K562 (cell line): ENCODE results near the gene DNAAF8. TPM values are rescaled to one million over a fixed set of nuclear protein-coding genes. Genes with fewer than 3 reads are reported as not detected.
A peak's percentile ranks its signal among the peaks of the same experiment; 100 is the strongest.

ENCODE experiments used
- ATAC-seq: fragments of 200-7000 bp; cut with Tn5 transposase; 3 replicates; pipeline ENCODE4 v1.9.1; 2020; ENCODE audit warnings: moderate library complexity
- BruUV-seq: library from RNA; stranded (reverse); fragments of 400-500 nt; replicated peaks from 2 replicates; lab custom pipeline; 2021; lab: Mats Ljungman, UMichigan
- CTCF ChIA-PET: fragments of 300-600 bp; formaldehyde crosslinking; extraction: SDS; loops from one replicate; lab custom pipeline; 2021; ENCODE audit warnings: low intra/inter-chr PET ratio; lab: Yijun Ruan, JAX
- POLR2A ChIA-PET: fragments of 300-600, 350-650 bp; sonication (Branson Sonifier 250); formaldehyde crosslinking; extraction: SDS; loops from one replicate; lab custom pipeline; 2021; ENCODE audit warnings: antibody characterized with exemption, inconsistent platforms; lab: Yijun Ruan, JAX
- DNase-seq, 4 experiments: peaks; one replicate each; pipeline versions ENCODE4 v3.0.0 to v3.0.0-alpha.2; 2011 to 2018; ENCODE audit warnings: low spot score in 3 of 4, mixed read lengths in 3 of 4; ENCODE audit errors: extremely low read depth in 1 of 4
- FAIRE-seq: peaks from 2 replicates; lab custom pipeline; 2011; peaks lifted over from hg19 to GRCh38; lab: Jason Lieb, UNC
- H2AFZ ChIP-seq: 2 replicates; pipeline ENCODE4 v1.6.0; 2011; ENCODE audit warnings: low read depth, low read length, control low read depth, inconsistent platforms
- H3K27ac ChIP-seq: fragments of 200-600 bp; 3 replicates; pipeline ENCODE4 v1.8.0; 2011; ENCODE audit warnings: low read depth, mild to moderate bottlenecking, control low read depth, inconsistent platforms, low read length, moderate library complexity, mixed read lengths; ENCODE audit errors: extremely low read depth
- H3K27me3 ChIP-seq, 2 experiments: fragments of 300-600 bp in 1 of 2; 2 replicates in 1 of 2; 3 replicates in 1 of 2; pipeline versions ENCODE4 v1.6.0 to v1.8.0; 2011; ENCODE audit warnings: inconsistent platforms in 2 of 2, low read length in 2 of 2, mild to moderate bottlenecking in 1 of 2, mixed read lengths in 1 of 2, moderate library complexity in 1 of 2; ENCODE audit not compliant: control insufficient read depth in 2 of 2, insufficient read depth in 2 of 2
- H3K36me3 ChIP-seq: fragments of 300-600 bp; 3 replicates; pipeline ENCODE4 v1.8.0; 2011; ENCODE audit warnings: mild to moderate bottlenecking, low read length, inconsistent platforms; ENCODE audit not compliant: control insufficient read depth, insufficient read depth
- H3K4me1 ChIP-seq, 2 experiments: fragments of 200-600 bp in 1 of 2; replicated peaks in 1 of 2; 2 replicates in 1 of 2; 3 replicates in 1 of 2; pipeline versions ENCODE4 v1.5.1 to v1.8.0; 2011; ENCODE audit warnings: inconsistent platforms in 2 of 2, low read length in 2 of 2, mild to moderate bottlenecking in 1 of 2, mixed read lengths in 1 of 2, moderate library complexity in 1 of 2; ENCODE audit not compliant: control insufficient read depth in 2 of 2, insufficient read depth in 2 of 2
- H3K4me2 ChIP-seq: 2 replicates; pipeline ENCODE4 v1.6.1; 2011; ENCODE audit warnings: low read length, control low read depth, inconsistent platforms, mixed read lengths; ENCODE audit not compliant: insufficient read depth
- H3K4me3 ChIP-seq: fragments of 200-600 bp; sonication (generic), shearing (Covaris generic); 2 replicates; pipeline ENCODE4 v1.5.1; 2016; ENCODE audit warnings: control low read depth, inconsistent platforms
- H3K79me2 ChIP-seq: fragments of 200-600 bp; 3 replicates; pipeline ENCODE4 v1.8.0; 2011; ENCODE audit warnings: low read length, inconsistent platforms; ENCODE audit not compliant: control insufficient read depth, insufficient read depth
- H3K9ac ChIP-seq, 2 experiments: 2 replicates each; pipeline versions ENCODE4 v1.6.0 to v1.6.1; 2011; ENCODE audit warnings: low read depth in 2 of 2, low read length in 2 of 2, control low read depth in 1 of 2, inconsistent platforms in 1 of 2, mild to moderate bottlenecking in 1 of 2, mixed read lengths in 1 of 2; ENCODE audit not compliant: insufficient read depth in 1 of 2
- H3K9me1 ChIP-seq: one replicate; pipeline ENCODE4 v1.6.0; 2011; ENCODE audit warnings: inconsistent platforms, mild to moderate bottlenecking, low read length, moderate library complexity; ENCODE audit not compliant: control insufficient read depth, insufficient read depth
- H3K9me3 ChIP-seq: replicated peaks from 2 replicates; pipeline ENCODE4 v1.5.1; 2011; ENCODE audit warnings: low read depth, low read length, inconsistent platforms; ENCODE audit not compliant: control insufficient read depth, insufficient read depth
- H4K20me1 ChIP-seq: replicated peaks from 2 replicates; pipeline ENCODE4 v1.6.1; 2011; ENCODE audit warnings: low read length, inconsistent platforms, mixed read lengths; ENCODE audit not compliant: control insufficient read depth, insufficient read depth
- ATF1 ChIP-seq, 2 experiments: fragments of 450-650 bp in 1 of 2; IDR thresholded peaks; 2 replicates each; pipeline ENCODE4 v1.6.1; 2016; ENCODE audit warnings: missing compliant biosample characterization in 1 of 2, missing genetic modification characterization in 1 of 2
- CBFB ChIP-seq: sonication (generic); formaldehyde crosslinking; IDR thresholded peaks from 2 replicates; pipeline ENCODE4 v1.4.0; 2020; ENCODE audit warnings: mild to moderate bottlenecking, missing genetic modification reagents
- HLTF ChIP-seq: fragments of 450-650 bp; IDR thresholded peaks from 2 replicates; pipeline ENCODE4 v1.6.1; 2016
- HNRNPH1 ChIP-seq: fragments of 200-400 bp; formaldehyde crosslinking; optimal IDR thresholded peaks from 2 replicates; pipeline ENCODE3; 2017; ENCODE audit warnings: low read depth, mild to moderate bottlenecking, low read length, moderate library complexity
- MIER1 ChIP-seq: fragments of 450-650 bp; IDR thresholded peaks from 2 replicates; pipeline ENCODE4 v1.6.1; 2016; ENCODE audit warnings: antibody characterized with exemption, mild to moderate bottlenecking, low read depth
- NFRKB ChIP-seq: fragments of 450-650 bp; IDR thresholded peaks from 2 replicates; pipeline ENCODE4 v1.6.1; 2016; ENCODE audit warnings: low read depth
- NONO ChIP-seq, 2 experiments: fragments of 200-400 bp in 1 of 2; fragments of 450-650 bp in 1 of 2; formaldehyde crosslinking in 1 of 2; IDR thresholded peaks; 2 replicates each; pipeline ENCODE4 v1.6.1; 2017; ENCODE audit warnings: low read depth in 2 of 2, mild to moderate bottlenecking in 2 of 2, moderate library complexity in 2 of 2, low read length in 1 of 2
- SMARCC2 ChIP-seq: fragments of 450-650 bp; IDR thresholded peaks from 2 replicates; pipeline ENCODE4 v1.6.1; 2017; ENCODE audit warnings: antibody characterized with exemption, moderate library complexity, mild to moderate bottlenecking, low read depth
- WGBS: fragments of 100-300 bp; shearing (Covaris generic); methylation state at CpG from one replicate; pipeline ENCODE4 v1.1.6; 2016; ENCODE audit warnings: low coverage, mixed read lengths; ENCODE audit not compliant: insufficient coverage; ENCODE audit errors: missing lambda C conversion rate; 5-methylcytosine and 5-hydroxymethylcytosine counted together
- in situ Hi-C: fragments of 300-500 bp; cut with MboI; formaldehyde crosslinking; loops from 4 replicates; pipeline ENCODE4 v1.15.0; 2018; ENCODE audit warnings: inconsistent platforms, mixed read lengths
- intact Hi-C: fragments of 100-400 bp; cut with micrococcal nuclease; formaldehyde crosslinking; loops from 2 replicates; pipeline ENCODE4 v1.14.2; 2022
- polyA plus RNA-seq, 8 experiments: library from polyadenylated mRNA; depleted of rRNA in 4 of 8; stranded (reverse) in 5 of 8; unstranded in 3 of 8; fragments of >200 nt; fragmentation: Nextera tagmentation in 2 of 8; fragmentation: Illumina TruSeq in 1 of 8; extraction: Ambion mirVana in 2 of 8; extraction: Trizol in 1 of 8; gene quantifications; 2 replicates each; pipeline versions ENCODE4 v1.2.1 to v1.2.3, GENCODE V29; 2011 to 2014; ENCODE audit warnings: inconsistent platforms in 1 of 8, missing spikeins in 1 of 8
- total RNA-seq, 7 experiments: library from RNA; depleted of rRNA in 6 of 7; stranded (reverse); fragments of >200 nt in 6 of 7; fragmentation: Illumina TruSeq in 2 of 7; extraction: Trizol in 2 of 7; gene quantifications; 2 replicates each; pipeline versions ENCODE4 v1.2.1 to v1.2.3, GENCODE V29; 2011 to 2021; ENCODE audit warnings: low replicate concordance in 1 of 7
- TF ChIP-seq, protein P1 (sequence below): sonication (generic); formaldehyde crosslinking; IDR thresholded peaks from 2 replicates; pipeline ENCODE4 v1.8.1; 2022; ENCODE audit warnings: missing genetic modification reagents
- TF ChIP-seq, protein P2 (sequence below): fragments of 250-450 bp; sonication (Bioruptor Pico); IDR thresholded peaks from 2 replicates; pipeline ENCODE4 v1.6.1; 2021; ENCODE audit warnings: mild to moderate bottlenecking
- TF ChIP-seq, protein P3 (sequence below): fragments of 200-400 bp; formaldehyde crosslinking; IDR thresholded peaks from 2 replicates; pipeline ENCODE4 v1.6.1; 2017; ENCODE audit warnings: mild to moderate bottlenecking, low read depth, low read length, moderate library complexity
- TF ChIP-seq, protein P4 (sequence below): fragments of 450-650 bp; IDR thresholded peaks from 2 replicates; pipeline ENCODE4 v1.6.1; 2017; ENCODE audit warnings: antibody characterized with exemption, mild to moderate bottlenecking

Gene DNAAF8
- total and polyA plus RNA-seq, 9 of the 15 experiments (the other 6 are each of a cell fraction or from before 2014, with no cell fraction given): 0.04 to 0.12 (median 0.10) TPM; not detected in 6

DNA sequence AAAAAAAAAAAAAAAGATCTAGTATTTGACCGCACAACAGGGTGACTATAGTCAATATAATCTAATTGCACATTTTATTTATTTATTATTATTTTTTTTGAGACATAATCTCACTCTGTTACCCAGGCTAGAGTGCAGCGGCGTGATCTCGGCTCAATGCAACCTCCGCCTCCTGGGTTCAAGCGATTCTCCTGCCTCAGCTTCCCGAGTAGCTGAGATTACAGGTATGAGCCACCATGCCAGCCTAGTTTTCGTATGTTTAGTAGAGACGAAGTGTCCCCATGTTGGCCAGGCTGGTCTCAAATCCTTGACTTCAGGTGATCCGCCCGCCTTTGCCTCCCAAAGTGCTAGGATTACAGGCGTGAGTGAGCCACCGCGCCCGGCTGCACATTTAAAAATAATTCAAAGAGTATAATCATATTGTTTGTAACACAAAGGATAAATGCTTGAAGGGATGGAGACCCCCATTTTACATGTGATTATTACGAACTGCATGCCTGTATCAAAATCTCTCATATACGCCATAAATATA lies 1.1 kb upstream of the DNAAF8 start (continued):
- no peak for TF ChIP-seq NONO (IDR thresholded peaks at IDR 0.05; ENCODE audit: low read depth in 2 of 2, low read length in 1 of 2)
- TF ChIP-seq HNRNPH1: no peak

DNA sequence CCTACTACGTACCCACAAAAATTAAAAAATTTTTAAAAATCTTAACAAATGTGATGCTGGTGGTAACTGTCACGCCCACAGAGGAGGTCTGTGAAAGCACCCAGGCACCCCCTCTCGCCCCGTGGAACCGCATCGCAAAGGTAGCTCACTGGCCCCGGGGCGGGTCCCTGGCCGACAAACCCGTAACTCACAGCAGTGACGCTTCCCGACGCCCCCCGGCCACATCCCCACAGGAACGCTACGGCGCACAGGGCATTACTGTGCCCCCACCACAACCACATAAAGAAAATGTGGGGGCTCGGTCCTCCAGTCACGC lies 632 bp upstream of the DNAAF8 start:
- WGBS: under 1% methylated on average over 17 of the region's 19 CpGs
- TSS peak; percentile 59 for BruUV-seq
- H3K36me3 ChIP-seq: peaks cover 24% of the 10 kb centered on the region; the same call in 2 of the 3 replicates
- H3K79me2 ChIP-seq: peaks cover 28% of the 10 kb centered on the region
- ATAC-seq (peak; percentile 19), FAIRE-seq (no peak), DNase-seq (peak in 1 of 4 experiments; percentile 35)
- ChIA-PET CTCF (interaction anchor here (0.6 kb wide), 1 partner anchor 84 kb away, joined by 3 read pairs; no protein-coding TSS in a partner anchor), POLR2A (interaction anchor here (1.3 to 1.9 kb wide), 4 partner anchors 8 to 54 kb away, joined by 3 to 9 read pairs (median 6); partner anchors contain the start of gene SEPTIN12)
- peak overlapping the region; percentile 98 for H3K4me3 ChIP-seq
- H3K4me1 ChIP-seq: peaks cover 0 to 22% of the 10 kb centered on the region in 2 experiments; a peak in 3 of 5 replicates
- peak overlapping the region; percentile 83 to 93 for H3K9ac ChIP-seq
- H4K20me1 ChIP-seq: no peaks in the 10 kb centered on the region
- H2AFZ ChIP-seq: peak overlapping the region; percentile 88
- H3K9me3 ChIP-seq: no peaks in the 10 kb centered on the region
- H3K9me1 ChIP-seq: no peaks in the 10 kb centered on the region
- intact Hi-C loops: loop anchor here (5.0 kb wide), 1 partner anchor 114 kb away; the partner anchor contains the start of genes GLYR1 and UBN1
- H3K4me2 ChIP-seq: peak overlapping the region; percentile 95
- no peaks in the 10 kb centered on the region for H3K27me3 ChIP-seq
- in situ Hi-C loops: no loop called here
- peak overlapping the region; percentile 71 for H3K27ac ChIP-seq
- TF ChIP-seq MIER1: no peak
- no peak for TF ChIP-seq NFRKB
- TF ChIP-seq, protein P1, sequence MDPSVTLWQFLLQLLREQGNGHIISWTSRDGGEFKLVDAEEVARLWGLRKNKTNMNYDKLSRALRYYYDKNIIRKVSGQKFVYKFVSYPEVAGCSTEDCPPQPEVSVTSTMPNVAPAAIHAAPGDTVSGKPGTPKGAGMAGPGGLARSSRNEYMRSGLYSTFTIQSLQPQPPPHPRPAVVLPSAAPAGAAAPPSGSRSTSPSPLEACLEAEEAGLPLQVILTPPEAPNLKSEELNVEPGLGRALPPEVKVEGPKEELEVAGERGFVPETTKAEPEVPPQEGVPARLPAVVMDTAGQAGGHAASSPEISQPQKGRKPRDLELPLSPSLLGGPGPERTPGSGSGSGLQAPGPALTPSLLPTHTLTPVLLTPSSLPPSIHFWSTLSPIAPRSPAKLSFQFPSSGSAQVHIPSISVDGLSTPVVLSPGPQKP (CRISPR knock-in tag): no peak
- no peak for TF ChIP-seq SMARCC2
- no peak for TF ChIP-seq HLTF
- TF ChIP-seq, protein P2, sequence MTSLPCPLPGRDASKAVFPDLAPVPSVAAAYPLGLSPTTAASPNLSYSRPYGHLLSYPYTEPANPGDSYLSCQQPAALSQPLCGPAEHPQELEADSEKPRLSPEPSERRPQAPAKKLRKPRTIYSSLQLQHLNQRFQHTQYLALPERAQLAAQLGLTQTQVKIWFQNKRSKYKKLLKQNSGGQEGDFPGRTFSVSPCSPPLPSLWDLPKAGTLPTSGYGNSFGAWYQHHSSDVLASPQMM (CRISPR knock-in tag): no peak
- TF ChIP-seq, protein P3, sequence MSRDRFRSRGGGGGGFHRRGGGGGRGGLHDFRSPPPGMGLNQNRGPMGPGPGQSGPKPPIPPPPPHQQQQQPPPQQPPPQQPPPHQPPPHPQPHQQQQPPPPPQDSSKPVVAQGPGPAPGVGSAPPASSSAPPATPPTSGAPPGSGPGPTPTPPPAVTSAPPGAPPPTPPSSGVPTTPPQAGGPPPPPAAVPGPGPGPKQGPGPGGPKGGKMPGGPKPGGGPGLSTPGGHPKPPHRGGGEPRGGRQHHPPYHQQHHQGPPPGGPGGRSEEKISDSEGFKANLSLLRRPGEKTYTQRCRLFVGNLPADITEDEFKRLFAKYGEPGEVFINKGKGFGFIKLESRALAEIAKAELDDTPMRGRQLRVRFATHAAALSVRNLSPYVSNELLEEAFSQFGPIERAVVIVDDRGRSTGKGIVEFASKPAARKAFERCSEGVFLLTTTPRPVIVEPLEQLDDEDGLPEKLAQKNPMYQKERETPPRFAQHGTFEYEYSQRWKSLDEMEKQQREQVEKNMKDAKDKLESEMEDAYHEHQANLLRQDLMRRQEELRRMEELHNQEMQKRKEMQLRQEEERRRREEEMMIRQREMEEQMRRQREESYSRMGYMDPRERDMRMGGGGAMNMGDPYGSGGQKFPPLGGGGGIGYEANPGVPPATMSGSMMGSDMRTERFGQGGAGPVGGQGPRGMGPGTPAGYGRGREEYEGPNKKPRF: no peak
- TF ChIP-seq, protein P4, sequence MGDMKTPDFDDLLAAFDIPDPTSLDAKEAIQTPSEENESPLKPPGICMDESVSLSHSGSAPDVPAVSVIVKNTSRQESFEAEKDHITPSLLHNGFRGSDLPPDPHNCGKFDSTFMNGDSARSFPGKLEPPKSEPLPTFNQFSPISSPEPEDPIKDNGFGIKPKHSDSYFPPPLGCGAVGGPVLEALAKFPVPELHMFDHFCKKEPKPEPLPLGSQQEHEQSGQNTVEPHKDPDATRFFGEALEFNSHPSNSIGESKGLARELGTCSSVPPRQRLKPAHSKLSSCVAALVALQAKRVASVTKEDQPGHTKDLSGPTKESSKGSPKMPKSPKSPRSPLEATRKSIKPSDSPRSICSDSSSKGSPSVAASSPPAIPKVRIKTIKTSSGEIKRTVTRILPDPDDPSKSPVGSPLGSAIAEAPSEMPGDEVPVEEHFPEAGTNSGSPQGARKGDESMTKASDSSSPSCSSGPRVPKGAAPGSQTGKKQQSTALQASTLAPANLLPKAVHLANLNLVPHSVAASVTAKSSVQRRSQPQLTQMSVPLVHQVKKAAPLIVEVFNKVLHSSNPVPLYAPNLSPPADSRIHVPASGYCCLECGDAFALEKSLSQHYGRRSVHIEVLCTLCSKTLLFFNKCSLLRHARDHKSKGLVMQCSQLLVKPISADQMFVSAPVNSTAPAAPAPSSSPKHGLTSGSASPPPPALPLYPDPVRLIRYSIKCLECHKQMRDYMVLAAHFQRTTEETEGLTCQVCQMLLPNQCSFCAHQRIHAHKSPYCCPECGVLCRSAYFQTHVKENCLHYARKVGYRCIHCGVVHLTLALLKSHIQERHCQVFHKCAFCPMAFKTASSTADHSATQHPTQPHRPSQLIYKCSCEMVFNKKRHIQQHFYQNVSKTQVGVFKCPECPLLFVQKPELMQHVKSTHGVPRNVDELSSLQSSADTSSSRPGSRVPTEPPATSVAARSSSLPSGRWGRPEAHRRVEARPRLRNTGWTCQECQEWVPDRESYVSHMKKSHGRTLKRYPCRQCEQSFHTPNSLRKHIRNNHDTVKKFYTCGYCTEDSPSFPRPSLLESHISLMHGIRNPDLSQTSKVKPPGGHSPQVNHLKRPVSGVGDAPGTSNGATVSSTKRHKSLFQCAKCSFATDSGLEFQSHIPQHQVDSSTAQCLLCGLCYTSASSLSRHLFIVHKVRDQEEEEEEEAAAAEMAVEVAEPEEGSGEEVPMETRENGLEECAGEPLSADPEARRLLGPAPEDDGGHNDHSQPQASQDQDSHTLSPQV: 0 out of 2 replicates have a peak, but pooled peaks have one; percentile 17
- TF ChIP-seq CBFB: 0 out of 2 replicates have a peak, but pooled peaks have one; percentile 9
- no peak for TF ChIP-seq ATF1 (CRISPR knock-in tag; IDR thresholded peaks at IDR 0.05)
- no peak for TF ChIP-seq ATF1 (tag; IDR thresholded peaks at IDR 0.05)
